Measurements from ENCODE around the gene ZNRF1.
"Not testable (repeated sequence)": the region's sequence is repeated elsewhere in the genome, so short reads cannot be mapped to it uniquely, and the experiment has no call there.

Gene ZNRF1

GRCh38 chr16:75080205-75081029 lies 81.6 kb downstream of the ZNRF1 start:
- DNase-seq, result peak; percentile 77

DNA sequence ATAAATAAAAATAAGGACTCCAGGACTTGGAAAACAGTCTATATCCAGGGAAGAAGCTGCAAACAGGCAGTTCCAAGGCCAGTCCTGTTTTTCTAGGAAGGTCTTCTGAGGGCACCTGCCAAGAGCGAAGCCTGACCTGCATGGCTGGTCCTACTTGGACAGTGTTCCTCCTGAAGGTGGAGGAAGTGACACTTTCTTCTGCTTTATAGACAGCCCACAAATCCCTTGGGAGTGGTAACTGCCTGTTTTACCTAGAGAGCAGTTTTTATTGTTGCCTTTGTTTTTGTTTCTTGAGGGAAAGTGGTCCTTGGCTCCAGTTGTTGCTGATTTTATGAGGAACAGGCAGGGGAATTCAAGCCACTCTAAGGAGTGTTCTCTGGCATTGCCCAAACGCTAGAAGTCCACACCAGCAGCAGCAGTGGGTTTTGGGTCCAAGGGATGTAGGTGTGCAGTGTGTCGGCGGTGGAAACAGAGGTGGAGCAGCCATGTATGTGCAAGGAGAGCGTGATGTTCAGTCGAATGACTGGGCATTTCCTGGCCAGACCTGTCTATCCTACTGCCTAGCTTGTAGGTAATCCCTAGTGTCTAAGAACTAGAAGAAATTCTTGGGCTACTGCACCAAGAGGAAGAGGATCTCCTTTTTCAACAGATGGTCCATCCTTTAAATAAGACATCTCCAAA lies 82.5 kb downstream of the ZNRF1 start:
- DNase-seq, result no peak

DNA sequence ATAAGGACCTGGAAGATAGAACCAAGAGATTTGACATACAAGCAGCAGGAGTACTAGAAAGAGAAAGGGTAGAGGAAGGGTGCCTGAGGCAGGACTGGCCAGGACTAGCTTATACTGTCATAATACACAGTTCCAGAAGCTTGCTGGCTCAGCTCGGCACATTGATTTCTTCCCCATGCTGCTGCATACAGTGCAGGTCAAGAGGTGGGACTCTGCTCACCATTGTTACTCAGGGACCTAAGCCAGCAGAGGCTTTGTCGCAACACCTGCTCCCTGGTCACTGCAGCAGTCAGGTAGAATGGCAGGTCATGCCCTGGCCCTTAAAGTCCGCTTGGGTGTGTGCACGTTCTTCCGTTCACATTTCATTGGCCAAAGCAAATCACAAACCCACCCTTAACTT lies 85.0 kb downstream of the ZNRF1 start:
- DNase-seq, result no peak

GRCh38 chr16:75085556-75085955 lies 86.7 kb downstream of the ZNRF1 start:
- peak; percentile 21 for DNase-seq

DNA sequence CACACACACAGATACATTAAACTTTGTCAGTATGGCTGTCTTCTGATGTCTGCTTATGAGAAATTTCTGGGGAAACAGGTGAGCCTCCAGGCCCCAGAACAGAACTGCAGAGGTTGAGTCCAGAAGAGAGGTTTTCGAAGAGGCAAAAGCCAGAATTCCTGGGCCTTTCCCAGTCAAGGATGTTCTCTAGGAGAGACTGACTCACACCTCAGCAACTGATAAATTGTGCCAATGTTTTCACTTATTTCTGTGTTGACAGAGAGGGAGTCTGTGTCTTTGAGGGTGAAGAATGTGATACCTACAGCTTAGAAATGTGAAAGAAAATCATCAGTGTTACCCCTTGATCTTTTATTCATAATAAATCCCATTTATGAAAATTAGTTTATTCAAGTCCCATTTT lies 87.5 kb downstream of the ZNRF1 start:
- DNase-seq, result peak; percentile 39

- DNase-seq, result no peak
These were observed 88.0 kb downstream of the ZNRF1 start for GRCh38 chr16:75086688-75087374.

- peak; percentile 39 for DNase-seq
These were observed 88.7 kb downstream of the ZNRF1 start for GRCh38 chr16:75087375-75087979.

DNA sequence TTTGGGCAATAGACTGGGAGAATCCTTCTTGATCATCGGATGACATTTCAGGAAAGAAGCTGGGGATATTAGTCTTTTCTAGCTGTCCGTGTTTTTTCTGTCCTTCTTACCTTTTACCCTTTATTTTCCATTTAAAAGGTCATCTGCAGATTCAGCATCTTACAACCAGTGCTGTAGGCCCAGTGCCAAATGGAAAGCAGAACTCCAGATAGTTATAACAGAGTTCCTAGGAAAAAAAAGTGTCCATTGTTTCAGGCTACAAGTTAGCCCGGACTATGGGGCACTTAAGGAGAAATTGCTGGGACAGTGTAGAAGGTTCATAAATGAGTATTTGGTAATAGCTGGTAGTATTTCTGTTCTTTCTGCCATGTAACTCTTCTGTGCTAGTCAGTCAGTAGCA lies 89.4 kb downstream of the ZNRF1 start:
- no peak for DNase-seq

- no peak for DNase-seq
These were observed 90.1 kb downstream of the ZNRF1 start for GRCh38 chr16:75088934-75089333.

DNA sequence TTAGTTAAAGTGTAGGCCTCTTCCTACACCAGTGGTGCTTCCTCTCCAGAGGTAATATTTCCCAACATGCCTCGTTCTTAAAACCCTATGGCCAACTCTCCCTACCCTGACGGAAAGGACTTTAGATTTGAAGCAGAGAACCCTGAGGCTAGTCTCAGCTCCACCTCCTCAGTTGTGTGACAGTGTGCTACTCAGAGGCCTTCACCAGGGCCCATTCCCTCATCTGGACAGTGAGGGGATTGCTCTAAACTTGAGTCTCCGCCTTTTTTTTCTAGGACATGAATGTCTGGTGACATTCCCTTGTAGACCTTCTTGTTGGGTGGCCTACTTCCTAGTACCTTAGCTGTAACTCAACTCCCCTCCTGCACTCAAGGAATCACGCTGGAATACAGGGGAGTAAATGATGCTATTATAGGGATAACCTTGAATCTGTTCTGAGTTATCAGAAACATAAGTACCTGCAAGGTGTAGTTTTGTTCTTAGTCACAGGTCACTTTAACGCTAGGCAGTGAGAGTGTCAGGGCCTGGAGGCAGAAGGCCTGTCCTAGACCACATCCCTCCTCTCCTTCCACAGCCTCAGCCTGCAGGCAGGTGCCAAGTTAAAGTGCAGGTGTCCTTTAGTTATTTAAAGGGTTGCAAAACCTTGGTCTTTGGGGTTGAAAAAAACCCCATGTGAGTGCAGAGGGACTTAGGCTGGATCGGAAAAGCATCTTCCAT lies 90.8 kb downstream of the ZNRF1 start:
- DNase-seq, result no peak

DNA sequence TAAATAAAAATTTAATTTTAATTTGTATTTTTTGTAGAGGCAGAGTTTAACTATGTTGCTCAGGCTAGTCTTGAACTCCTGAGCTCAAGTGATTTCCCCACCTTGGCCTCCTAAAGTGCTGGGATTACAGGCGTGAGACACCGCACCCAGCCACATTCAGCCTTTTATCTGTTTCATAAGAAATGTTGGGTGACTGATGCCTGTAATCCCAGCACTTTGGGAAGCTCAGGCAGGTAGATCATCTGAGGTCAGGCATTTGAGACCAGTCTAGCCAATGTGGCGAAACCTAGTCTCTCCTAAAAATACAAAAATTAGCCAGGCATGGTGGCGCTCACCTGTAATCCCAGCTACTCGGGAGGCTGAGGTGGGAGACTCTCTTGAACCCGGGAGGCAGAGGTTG lies 92.1 kb downstream of the ZNRF1 start:
- DNase-seq, result not testable (repeated sequence)

- not testable (repeated sequence) for DNase-seq
These were observed 92.8 kb downstream of the ZNRF1 start for GRCh38 chr16:75091619-75092018.

DNA sequence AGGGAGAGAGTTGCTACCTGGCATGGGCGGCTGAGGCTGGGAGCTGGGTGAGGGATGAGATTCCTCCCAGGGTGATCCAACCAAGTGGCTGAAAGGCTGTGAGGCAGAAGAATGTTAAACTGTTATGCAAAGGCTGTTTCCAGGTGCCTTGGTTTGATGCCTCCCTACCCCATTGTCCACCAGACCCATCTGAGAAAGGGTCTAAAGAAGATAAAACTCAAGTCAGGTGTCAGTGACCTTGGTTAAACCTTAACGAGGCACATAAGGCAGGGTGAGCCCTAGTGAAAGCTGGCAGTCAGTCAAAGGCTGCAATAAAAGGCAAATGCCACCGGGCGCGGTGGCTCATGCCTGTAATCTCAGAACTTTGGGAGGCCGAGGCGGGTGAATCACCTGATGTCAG lies 94.0 kb downstream of the ZNRF1 start:
- DNase-seq, result no peak

GRCh38 chr16:75093598-75094540 lies 95.0 kb downstream of the ZNRF1 start:
- no peak for DNase-seq

- DNase-seq, result no peak
These were observed 96.4 kb downstream of the ZNRF1 start for GRCh38 chr16:75095204-75095621.

DNA sequence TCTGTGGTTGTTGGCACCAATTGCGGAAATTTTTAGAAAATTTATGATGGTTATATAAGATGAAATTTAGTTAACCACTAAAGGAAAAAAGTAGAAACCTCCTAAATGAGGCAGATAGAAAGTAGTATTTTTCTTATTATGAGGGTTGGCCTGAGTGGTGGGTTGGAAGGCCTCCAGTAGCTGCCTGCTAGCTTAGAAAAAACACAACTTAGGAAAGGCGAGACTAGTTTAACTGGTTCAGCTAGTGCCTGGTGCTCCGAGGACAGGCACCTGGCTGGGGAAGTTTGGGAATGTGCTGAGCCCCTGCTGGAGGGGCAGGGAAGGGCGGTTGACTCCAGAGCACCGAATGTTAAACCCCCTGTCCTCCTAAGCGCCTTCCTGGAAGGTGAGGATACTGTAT lies 97.8 kb downstream of the ZNRF1 start:
- DNase-seq, result peak; percentile 28

DNA sequence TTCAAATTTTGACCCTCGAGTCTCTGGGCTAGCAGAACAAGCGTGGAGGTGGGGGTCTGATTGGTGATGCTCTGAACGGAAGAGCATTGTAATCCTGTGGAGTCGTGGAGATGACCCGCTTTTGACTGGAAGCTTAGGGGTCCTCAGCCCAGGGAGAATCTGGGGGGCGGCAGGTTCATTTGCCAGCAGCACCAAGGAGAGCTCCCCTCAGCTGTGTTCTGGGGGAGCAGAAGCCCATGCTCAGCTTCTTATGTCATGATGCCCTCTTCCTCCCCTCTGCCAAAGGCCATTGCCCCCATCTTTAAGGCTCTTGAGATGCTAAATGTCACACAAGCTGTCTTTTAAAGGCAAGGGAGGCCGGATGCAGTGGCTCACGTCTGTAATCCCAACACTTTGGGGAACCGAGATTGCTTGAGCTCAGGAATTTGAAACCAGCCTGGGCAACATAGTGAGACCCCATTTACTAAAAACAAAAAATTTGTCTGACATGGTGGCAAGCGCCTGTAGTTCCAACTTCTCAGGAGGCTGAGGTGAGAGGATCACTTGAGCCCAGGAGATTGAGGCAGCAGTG lies 98.5 kb downstream of the ZNRF1 start:
- DNase-seq, result no peak

DNA sequence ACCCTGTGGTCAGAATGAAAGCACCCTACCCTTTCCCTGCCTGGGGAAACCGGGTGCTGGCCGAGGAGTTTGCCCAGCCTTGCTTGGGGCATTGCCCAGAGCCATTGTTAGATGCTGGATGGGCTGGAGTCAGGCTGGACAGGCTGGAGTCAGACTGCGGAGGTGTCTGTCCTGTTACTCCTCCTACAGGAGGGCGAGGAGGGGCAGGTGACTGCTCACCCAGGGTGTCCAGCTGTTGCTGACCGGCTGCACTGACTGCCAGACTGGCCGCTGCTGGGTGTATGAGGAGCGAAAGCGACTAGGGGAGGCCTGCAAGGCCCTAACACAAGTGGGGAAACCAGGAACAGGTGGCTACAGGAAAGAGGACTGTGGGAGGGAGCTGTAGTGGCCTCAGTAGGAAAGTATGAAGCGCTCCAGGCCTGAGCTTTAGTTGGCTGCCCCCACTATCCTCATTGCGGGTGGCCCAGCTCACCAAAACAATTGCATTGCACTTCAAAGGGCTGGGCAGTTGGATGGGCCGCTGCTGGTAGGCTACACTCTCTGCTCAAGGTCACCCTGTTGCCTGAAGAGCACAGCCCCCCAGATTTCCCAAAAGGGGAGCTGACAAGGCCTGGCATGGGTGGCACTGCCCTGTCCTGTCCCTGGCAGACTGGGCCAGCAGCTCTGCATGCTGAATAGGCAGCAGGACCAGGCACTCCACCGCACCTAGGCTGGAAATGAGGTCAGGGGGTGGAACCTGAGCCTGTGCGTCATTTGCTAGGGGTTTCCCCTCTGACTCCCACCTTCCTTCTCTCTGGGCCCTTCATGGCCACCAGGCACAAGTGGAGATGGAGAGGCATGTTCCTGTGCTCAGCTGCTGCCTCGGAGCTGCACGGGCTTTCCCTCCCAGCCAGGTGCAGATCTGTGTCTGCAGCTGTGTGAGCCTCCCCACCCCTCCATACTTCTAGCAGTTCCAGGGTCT lies 99.4 kb downstream of the ZNRF1 start:
- no peak for DNase-seq

- DNase-seq, result no peak
These were observed 100.3 kb downstream of the ZNRF1 start for GRCh38 chr16:75099075-75099667.
